NCI-H2196 (cell line): ENCODE data around the gene RAI1.

Experiments
- DNase-seq: peaks from one replicate; lab custom pipeline; 2025; ENCODE audit not compliant: unreplicated experiment; lab: John Stamatoyannopoulos, UW

Gene RAI1

GRCh38 chr17:17749025-17749772 is 67.9 kb downstream of the RAI1 start:
- DNase-seq, result no peak

- peak; percentile 21 for DNase-seq
Measured at GRCh38 chr17:17749921-17750320, 68.7 kb downstream of the RAI1 start.

- no peak for DNase-seq
Measured at GRCh38 chr17:17750881-17751280, 69.6 kb downstream of the RAI1 start.

GRCh38 chr17:17751489-17752088 is 70.3 kb downstream of the RAI1 start:
- DNase-seq, result no peak

GRCh38 chr17:17752089-17752820 is 71.0 kb downstream of the RAI1 start:
- peak; percentile 73 for DNase-seq

- DNase-seq, result no peak
Measured at GRCh38 chr17:17752821-17753321, 71.6 kb downstream of the RAI1 start.

- DNase-seq, result no peak
Measured at GRCh38 chr17:17754719-17755686, 73.7 kb downstream of the RAI1 start.

GRCh38 chr17:17755715-17756114 is 74.5 kb downstream of the RAI1 start:
- no peak for DNase-seq

GRCh38 chr17:17757391-17757791 is 76.1 kb downstream of the RAI1 start:
- DNase-seq, result no peak

- no peak for DNase-seq
Measured at GRCh38 chr17:17757956-17758845, 76.9 kb downstream of the RAI1 start.

- no peak for DNase-seq
Measured at GRCh38 chr17:17758941-17759563, 77.8 kb downstream of the RAI1 start.

- no peak for DNase-seq
Measured at GRCh38 chr17:17760350-17760749, 79.1 kb downstream of the RAI1 start.

- no peak for DNase-seq
Measured at GRCh38 chr17:17760872-17761550, 79.8 kb downstream of the RAI1 start.

GRCh38 chr17:17761894-17762743 is 80.9 kb downstream of the RAI1 start:
- DNase-seq, result no peak

- no peak for DNase-seq
Measured at GRCh38 chr17:17762744-17763105, 81.5 kb downstream of the RAI1 start.

GRCh38 chr17:17763136-17763535 is 81.9 kb downstream of the RAI1 start:
- no peak for DNase-seq

- no peak for DNase-seq
Measured at GRCh38 chr17:17763734-17764133, 82.5 kb downstream of the RAI1 start.
